SU-DHL-6 (cell line): ENCODE results near the gene CUBN.

Experiments used
- H2AFZ ChIP-seq: fragments of 200-600 bp; sonication (generic); 2 replicates; pipeline ENCODE4 v1.6.1; 2014; ENCODE audit warnings: low read depth, mild to moderate bottlenecking, moderate library complexity, mixed read lengths, antibody characterized with exemption, low read length; ENCODE audit not compliant: severe bottlenecking
- H3F3A ChIP-seq: fragments of 200-600 bp; shearing (Covaris generic); 2 replicates; pipeline ENCODE4 v1.6.0; 2016; ENCODE audit warnings: antibody characterized with exemption, mild to moderate bottlenecking; ENCODE audit not compliant: insufficient read depth
- H3K27ac ChIP-seq: fragments of 200-600 bp; sonication (generic); 2 replicates; pipeline ENCODE4 v1.5.1; 2016; ENCODE audit warnings: low read depth, mild to moderate bottlenecking, low read length, moderate library complexity, mixed read lengths
- H3K27me3 ChIP-seq: fragments of 200-600 bp; sonication (generic), shearing (Covaris generic); 2 replicates; pipeline ENCODE4 v1.6.0; 2014; ENCODE audit warnings: mild to moderate bottlenecking, low read length
- H3K36me3 ChIP-seq: fragments of 200-600 bp; sonication (generic); 2 replicates; pipeline ENCODE4 v1.6.1; 2014; ENCODE audit warnings: mild to moderate bottlenecking, low read length, mixed read lengths
- H3K4me2 ChIP-seq: fragments of 300-600, 200-600 bp; shearing (Covaris generic), sonication (generic); 2 replicates; pipeline ENCODE4 v1.6.0; 2014; ENCODE audit warnings: low read length, low read depth, mild to moderate bottlenecking; ENCODE audit not compliant: poor library complexity, severe bottlenecking
- H3K4me3 ChIP-seq: fragments of 200-600 bp; sonication (generic); 2 replicates; pipeline ENCODE4 v1.5.1; 2014; ENCODE audit warnings: antibody characterized with exemption, low read length, mild to moderate bottlenecking, mixed read lengths; ENCODE audit not compliant: insufficient read depth, poor library complexity, severe bottlenecking
- H3K79me2 ChIP-seq: fragments of 200-600 bp; sonication (generic); 2 replicates; pipeline ENCODE4 v1.6.1; 2014; ENCODE audit warnings: mild to moderate bottlenecking, low read length, moderate library complexity; ENCODE audit not compliant: insufficient read depth
- H3K9ac ChIP-seq: fragments of 200-600 bp; sonication (generic); 2 replicates; pipeline ENCODE4 v1.7.0; 2014; ENCODE audit warnings: mild to moderate bottlenecking, low read length
- H3K9me2 ChIP-seq: fragments of 200-600 bp; sonication (generic); replicated peaks from 2 replicates; pipeline ENCODE4 v1.6.1; 2014; ENCODE audit warnings: low read length; ENCODE audit not compliant: insufficient read depth
- H3K9me3 ChIP-seq: fragments of 200-600 bp; sonication (generic); 2 replicates; pipeline ENCODE4 v1.6.1; 2014; ENCODE audit warnings: low read length, mixed read lengths; ENCODE audit not compliant: insufficient read depth
- H4K20me1 ChIP-seq: fragments of 200-600 bp; sonication (generic); 2 replicates; pipeline ENCODE4 v1.6.1; 2014; ENCODE audit warnings: low read depth, mild to moderate bottlenecking, antibody characterized with exemption, low read length, moderate library complexity, mixed read lengths
- EZH2phosphoT487 ChIP-seq: fragments of 200-600 bp; sonication (generic), shearing (Covaris generic); conservative IDR thresholded peaks from 2 replicates; pipeline ENCODE4 v1.6.1; 2018; ENCODE audit warnings: mild to moderate bottlenecking, antibody characterized with exemption, low read length, moderate library complexity, mixed read lengths
- TF ChIP-seq, protein P1 (sequence below): fragments of 200-600 bp; sonication (generic); IDR thresholded peaks from one replicate; pipeline ENCODE4 v1.5.1; 2017; ENCODE audit warnings: antibody characterized with exemption, mild to moderate bottlenecking, low read length, moderate library complexity; ENCODE audit not compliant: insufficient read depth, poor library complexity, severe bottlenecking

The CUBN gene

DNA sequence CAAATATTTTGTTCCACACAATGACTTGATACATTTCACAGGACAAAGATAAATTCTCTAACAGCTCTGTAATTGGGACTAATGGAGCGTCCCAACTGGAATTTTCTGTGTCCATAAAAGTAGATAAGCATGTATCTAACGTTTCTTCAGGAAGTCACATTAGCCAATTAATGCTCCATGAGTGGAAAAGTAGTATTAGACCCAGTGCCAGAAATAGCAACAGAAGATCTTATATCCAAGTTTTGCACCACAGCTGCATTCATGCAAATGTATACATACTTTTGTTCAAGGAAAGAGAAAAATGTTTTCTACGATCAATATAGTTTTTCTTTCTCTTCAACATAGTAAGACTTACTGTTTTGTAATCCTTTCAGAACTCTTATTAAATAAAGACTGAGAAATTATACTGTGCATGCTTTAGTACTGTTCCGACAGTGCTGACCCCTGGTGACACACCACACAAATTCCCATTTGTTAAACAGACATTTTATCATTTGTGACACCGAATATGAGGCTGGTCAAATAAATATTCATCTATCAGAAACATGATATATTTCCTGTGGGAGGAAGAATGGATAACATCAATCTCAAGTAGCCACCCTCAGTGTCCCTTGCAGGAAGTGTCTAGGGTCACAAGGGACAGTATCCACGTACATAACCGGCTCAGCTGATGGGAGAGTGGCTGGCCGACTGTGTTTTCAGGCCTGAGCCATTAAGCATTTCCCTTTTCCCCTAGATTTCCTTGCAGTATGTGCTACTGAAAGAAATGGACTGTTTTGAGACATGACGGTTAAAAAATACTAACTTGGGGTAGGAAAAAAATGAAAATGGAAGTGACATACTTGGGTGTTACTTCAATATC, 210.3 kb downstream of the CUBN start:
- TF ChIP-seq, protein P1, sequence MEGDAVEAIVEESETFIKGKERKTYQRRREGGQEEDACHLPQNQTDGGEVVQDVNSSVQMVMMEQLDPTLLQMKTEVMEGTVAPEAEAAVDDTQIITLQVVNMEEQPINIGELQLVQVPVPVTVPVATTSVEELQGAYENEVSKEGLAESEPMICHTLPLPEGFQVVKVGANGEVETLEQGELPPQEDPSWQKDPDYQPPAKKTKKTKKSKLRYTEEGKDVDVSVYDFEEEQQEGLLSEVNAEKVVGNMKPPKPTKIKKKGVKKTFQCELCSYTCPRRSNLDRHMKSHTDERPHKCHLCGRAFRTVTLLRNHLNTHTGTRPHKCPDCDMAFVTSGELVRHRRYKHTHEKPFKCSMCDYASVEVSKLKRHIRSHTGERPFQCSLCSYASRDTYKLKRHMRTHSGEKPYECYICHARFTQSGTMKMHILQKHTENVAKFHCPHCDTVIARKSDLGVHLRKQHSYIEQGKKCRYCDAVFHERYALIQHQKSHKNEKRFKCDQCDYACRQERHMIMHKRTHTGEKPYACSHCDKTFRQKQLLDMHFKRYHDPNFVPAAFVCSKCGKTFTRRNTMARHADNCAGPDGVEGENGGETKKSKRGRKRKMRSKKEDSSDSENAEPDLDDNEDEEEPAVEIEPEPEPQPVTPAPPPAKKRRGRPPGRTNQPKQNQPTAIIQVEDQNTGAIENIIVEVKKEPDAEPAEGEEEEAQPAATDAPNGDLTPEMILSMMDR = no peak
- TF ChIP-seq EZH2phosphoT487 = no peak
- no peak overlapping the region for H2AFZ ChIP-seq
- H3K27ac ChIP-seq = no peak overlapping the region
- H3K9me2 ChIP-seq = no peaks in the 10 kb centered on the region
- no peak overlapping the region for H3K9ac ChIP-seq
- H4K20me1 ChIP-seq = no peaks in the 10 kb centered on the region
- H3K4me2 ChIP-seq = no peak overlapping the region
- H3K27me3 ChIP-seq = no peaks in the 10 kb centered on the region
- H3F3A ChIP-seq = no peaks in the 10 kb centered on the region
- no peaks in the 10 kb centered on the region for H3K79me2 ChIP-seq
- H3K9me3 ChIP-seq = no peaks in the 10 kb centered on the region
- no peak overlapping the region for H3K4me3 ChIP-seq
- H3K36me3 ChIP-seq = no peaks in the 10 kb centered on the region

DNA sequence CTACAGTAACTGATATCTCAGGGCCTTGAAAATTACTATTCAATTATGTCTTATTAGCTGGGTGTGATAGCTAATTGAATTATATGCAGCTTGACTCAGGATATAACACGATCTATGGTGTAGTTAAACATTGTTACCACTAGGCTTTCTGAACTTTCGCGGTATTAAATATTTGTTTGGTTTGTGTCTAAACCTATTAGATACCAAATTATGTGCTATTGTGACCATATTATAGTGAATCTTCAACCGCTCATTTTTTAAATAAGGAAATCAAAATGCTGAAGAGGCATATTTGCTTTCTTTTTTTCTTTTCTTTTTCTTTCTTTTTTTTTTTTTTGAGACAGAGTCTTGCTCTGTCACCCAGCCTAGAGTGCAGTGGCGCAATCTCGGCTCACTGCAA, 213.1 kb downstream of the CUBN start:
- Histone ChIP-seq H3K9me2 (no peaks in the 10 kb centered on the region), H3K9me3 (no peaks in the 10 kb centered on the region), H3K79me2 (no peaks in the 10 kb centered on the region), H3K27ac (no peak overlapping the region), H3K4me3 (no peak overlapping the region), H3K9ac (no peak overlapping the region), H3K4me2 (no peak overlapping the region), H3K27me3 (no peaks in the 10 kb centered on the region), H4K20me1 (no peaks in the 10 kb centered on the region), H3K36me3 (no peaks in the 10 kb centered on the region), H3F3A (no peaks in the 10 kb centered on the region), H2AFZ (no peak overlapping the region)
- TF ChIP-seq, protein P1 = no peak
- TF ChIP-seq EZH2phosphoT487 = no peak

GRCh38 chr10:16915300-16915699, 214.3 kb downstream of the CUBN start:
- H3F3A ChIP-seq = no peaks in the 10 kb centered on the region
- no peak overlapping the region for H3K27ac ChIP-seq
- no peaks in the 10 kb centered on the region for H3K9me2 ChIP-seq
- H3K9ac ChIP-seq = no peak overlapping the region
- H3K4me3 ChIP-seq = no peak overlapping the region
- no peaks in the 10 kb centered on the region for H3K27me3 ChIP-seq
- H3K4me2 ChIP-seq = no peak overlapping the region
- no peaks in the 10 kb centered on the region for H3K36me3 ChIP-seq
- no peaks in the 10 kb centered on the region for H3K79me2 ChIP-seq
- no peak overlapping the region for H2AFZ ChIP-seq
- H3K9me3 ChIP-seq = no peaks in the 10 kb centered on the region
- H4K20me1 ChIP-seq = no peaks in the 10 kb centered on the region
- TF ChIP-seq, protein P1 = no peak
- no peak for TF ChIP-seq EZH2phosphoT487
